Lower lobe of right lung (tissue), 2 donors: Measurements from ENCODE around the gene SLC39A11. TPM values are rescaled to one million over a fixed set of nuclear protein-coding genes. Genes with fewer than 3 reads are reported as not detected.
"Not testable (repeated sequence)": the region's sequence is repeated elsewhere in the genome, so short reads cannot be mapped to it uniquely, and the experiment has no call there.

ENCODE experiments used
- ATAC-seq, 2 donors: fragments of 200-7000 bp; cut with Tn5 transposase; one replicate each; pipeline ENCODE4 v1.9.1; 2020 to 2022; ENCODE audit warnings: mild to moderate bottlenecking in 2 of 2, moderate library complexity in 2 of 2
- DNase-seq: peaks from one replicate; pipeline ENCODE4 v3.0.0-alpha.2; 2020
- H3K27ac ChIP-seq: fragments of 200-600 bp; one replicate; pipeline ENCODE4 v1.8.0; 2022
- H3K27me3 ChIP-seq: fragments of 200-600 bp; one replicate; pipeline ENCODE4 v1.8.0; 2022; ENCODE audit warnings: low read depth
- H3K36me3 ChIP-seq: fragments of 200-600 bp; one replicate; pipeline ENCODE4 v1.8.0; 2022; ENCODE audit warnings: mild to moderate bottlenecking
- H3K4me1 ChIP-seq: fragments of 200-600 bp; one replicate; pipeline ENCODE4 v1.8.0; 2022
- H3K4me3 ChIP-seq: fragments of 200-600 bp; one replicate; pipeline ENCODE4 v1.8.0; 2022; ENCODE audit warnings: mild to moderate bottlenecking
- H3K9me3 ChIP-seq: fragments of 200-600 bp; one replicate; pipeline ENCODE4 v1.8.0; 2022
- intact Hi-C: fragments of 100-400 bp; cut with DNase I; formaldehyde crosslinking; loops from one replicate; pipeline ENCODE4 v1.11.0; 2022
- total RNA-seq: library from RNA; stranded (reverse); fragmentation: NEBNext Ultra II Directional; extraction: Animal tissue kit (Norgen Biotek cat#: 25700); gene quantifications from one replicate; pipeline ENCODE4 v1.2.1, GENCODE V29; 2021
- TF ChIP-seq, protein P1 (sequence below): fragments of 200-600 bp; IDR thresholded peaks from one replicate; pipeline ENCODE4 v1.8.0; 2022; ENCODE audit warnings: antibody characterized with exemption, mild to moderate bottlenecking
- donor health status: DM: no; HTN: yes; CAD: no; lungs with severe emphysema.

SLC39A11 gene
- total RNA-seq, 1 donor from 2014 or later = 39.7 TPM

DNA sequence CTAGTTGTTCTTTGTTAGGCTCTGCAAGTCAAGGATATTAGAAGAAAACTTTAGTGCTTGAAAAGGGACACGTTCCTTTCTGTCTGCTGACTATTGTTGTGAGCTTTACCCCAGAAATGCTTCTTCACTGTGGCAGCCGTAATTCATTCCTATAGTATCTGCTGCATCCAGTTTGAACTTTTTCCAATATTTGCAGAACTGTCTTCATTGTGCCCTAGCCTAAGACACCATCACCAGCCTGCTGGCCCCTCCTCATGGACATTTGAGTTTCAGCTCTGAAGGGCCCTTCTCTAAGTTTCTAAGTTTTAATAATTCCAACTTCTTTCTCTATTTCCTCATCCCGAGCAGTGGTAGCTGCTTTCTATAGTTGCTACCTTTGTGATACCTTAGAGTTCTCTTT, 91.7 kb downstream of the SLC39A11 start:
- no peak overlapping the region for H3K4me3 ChIP-seq
- H3K9me3 ChIP-seq = no peaks in the 10 kb centered on the region
- H3K27me3 ChIP-seq = no peaks in the 10 kb centered on the region
- intact Hi-C loops = no loop called here
- no peak for DNase-seq
- no peak overlapping the region for H3K27ac ChIP-seq
- H3K36me3 ChIP-seq = no peaks in the 10 kb centered on the region
- TF ChIP-seq, protein P1, sequence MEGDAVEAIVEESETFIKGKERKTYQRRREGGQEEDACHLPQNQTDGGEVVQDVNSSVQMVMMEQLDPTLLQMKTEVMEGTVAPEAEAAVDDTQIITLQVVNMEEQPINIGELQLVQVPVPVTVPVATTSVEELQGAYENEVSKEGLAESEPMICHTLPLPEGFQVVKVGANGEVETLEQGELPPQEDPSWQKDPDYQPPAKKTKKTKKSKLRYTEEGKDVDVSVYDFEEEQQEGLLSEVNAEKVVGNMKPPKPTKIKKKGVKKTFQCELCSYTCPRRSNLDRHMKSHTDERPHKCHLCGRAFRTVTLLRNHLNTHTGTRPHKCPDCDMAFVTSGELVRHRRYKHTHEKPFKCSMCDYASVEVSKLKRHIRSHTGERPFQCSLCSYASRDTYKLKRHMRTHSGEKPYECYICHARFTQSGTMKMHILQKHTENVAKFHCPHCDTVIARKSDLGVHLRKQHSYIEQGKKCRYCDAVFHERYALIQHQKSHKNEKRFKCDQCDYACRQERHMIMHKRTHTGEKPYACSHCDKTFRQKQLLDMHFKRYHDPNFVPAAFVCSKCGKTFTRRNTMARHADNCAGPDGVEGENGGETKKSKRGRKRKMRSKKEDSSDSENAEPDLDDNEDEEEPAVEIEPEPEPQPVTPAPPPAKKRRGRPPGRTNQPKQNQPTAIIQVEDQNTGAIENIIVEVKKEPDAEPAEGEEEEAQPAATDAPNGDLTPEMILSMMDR = no peak
- no peak for ATAC-seq
- no peaks in the 10 kb centered on the region for H3K4me1 ChIP-seq

DNA sequence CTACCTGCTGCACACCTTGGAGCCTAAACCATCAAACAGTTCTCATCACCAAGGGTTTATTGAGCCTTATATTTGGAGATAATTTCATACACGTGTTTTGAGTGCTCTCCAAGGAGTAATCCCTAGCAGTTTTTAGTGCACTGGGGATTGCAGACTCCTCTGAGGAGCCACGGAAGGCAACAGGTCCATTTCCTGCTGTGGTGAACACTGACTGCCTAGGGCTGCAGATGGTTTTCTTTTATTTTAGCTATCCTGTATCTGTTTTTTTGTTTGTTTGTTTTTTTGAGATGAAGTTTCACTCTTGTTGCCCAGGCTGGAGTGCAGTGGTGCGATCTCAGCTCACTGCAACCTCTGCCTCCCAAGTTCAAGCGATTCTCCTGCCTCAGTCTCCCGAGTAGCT, 93.0 kb downstream of the SLC39A11 start:
- H3K4me3 ChIP-seq, H3K27me3 ChIP-seq, H3K9me3 ChIP-seq, H3K27ac ChIP-seq, H3K36me3 ChIP-seq, intact Hi-C loops, DNase-seq, H3K4me1 ChIP-seq, ATAC-seq: not testable (repeated sequence)

DNA sequence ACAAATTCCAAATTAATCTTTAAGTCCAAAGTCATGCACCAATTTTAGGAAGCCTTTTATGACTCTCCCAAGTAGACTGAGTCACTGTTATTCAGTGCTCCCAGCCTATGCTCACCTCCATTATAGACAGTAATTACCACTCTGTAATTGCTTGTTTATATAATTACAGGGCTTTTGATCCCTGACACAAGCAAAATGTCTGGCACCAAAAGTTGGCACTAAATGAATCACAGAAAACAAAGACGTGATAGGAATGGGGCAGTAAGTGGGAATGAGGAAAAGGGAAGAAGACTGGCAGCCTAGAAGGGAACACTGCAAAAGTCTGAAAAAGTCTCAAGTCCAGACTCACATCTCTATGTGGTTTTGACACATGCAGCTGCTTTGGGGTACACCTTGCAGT, 94.1 kb downstream of the SLC39A11 start:
- Histone ChIP-seq H3K9me3 (no peaks in the 10 kb centered on the region), H3K36me3 (no peaks in the 10 kb centered on the region), H3K27me3 (no peaks in the 10 kb centered on the region), H3K27ac (no peak overlapping the region), H3K4me3 (no peak overlapping the region), H3K4me1 (no peaks in the 10 kb centered on the region)
- no peak for ATAC-seq
- TF ChIP-seq, protein P1 = no peak
- intact Hi-C loops = no loop called here
- no peak for DNase-seq

DNA sequence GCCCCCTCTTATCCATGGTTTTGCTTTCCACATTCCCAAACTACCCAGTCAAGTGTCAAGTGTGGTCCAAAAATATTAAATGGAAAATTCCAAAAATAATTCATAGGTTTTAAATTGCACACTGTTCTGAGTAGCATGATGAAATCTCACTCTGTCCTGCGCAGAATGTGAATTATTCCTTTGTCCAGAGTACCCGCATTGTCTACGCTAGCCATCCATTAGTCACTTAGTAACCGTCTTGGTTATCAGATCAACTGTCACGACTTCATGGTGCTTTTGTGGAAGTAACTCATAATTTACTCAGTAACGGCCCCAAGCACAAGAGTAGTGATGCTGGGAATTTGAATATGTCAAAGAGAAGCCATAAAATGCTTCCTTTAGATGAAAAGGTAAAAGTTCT, 94.9 kb downstream of the SLC39A11 start:
- ATAC-seq (no peak), DNase-seq (no peak)
- no peaks in the 10 kb centered on the region for H3K9me3 ChIP-seq
- no peak overlapping the region for H3K4me3 ChIP-seq
- TF ChIP-seq, protein P1 = no peak
- no peaks in the 10 kb centered on the region for H3K4me1 ChIP-seq
- intact Hi-C loops = no loop called here
- H3K36me3 ChIP-seq = no peaks in the 10 kb centered on the region
- no peaks in the 10 kb centered on the region for H3K27me3 ChIP-seq
- H3K27ac ChIP-seq = no peak overlapping the region

DNA sequence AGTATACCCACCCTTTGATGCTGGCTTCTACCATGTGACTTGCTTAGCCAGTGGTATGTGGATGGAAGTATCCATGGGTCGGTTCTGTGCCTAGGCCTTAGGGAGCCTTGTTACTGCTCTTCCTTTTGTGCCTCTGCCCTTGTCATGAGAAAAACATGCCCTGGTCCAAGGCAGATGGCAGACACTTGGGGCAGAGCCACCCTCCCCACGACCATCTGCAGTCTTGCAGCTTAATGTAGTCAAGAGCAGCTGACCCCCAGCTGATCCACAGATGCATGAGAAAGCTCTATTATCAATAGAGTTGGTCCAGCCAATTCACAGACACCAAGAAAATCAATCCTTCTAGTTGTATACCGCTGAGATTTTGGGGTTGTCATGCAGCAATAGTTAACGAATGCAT, 95.7 kb downstream of the SLC39A11 start:
- Histone ChIP-seq H3K27ac (no peak overlapping the region), H3K4me3 (no peak overlapping the region), H3K9me3 (no peaks in the 10 kb centered on the region), H3K4me1 (no peaks in the 10 kb centered on the region), H3K27me3 (no peaks in the 10 kb centered on the region), H3K36me3 (no peaks in the 10 kb centered on the region)
- TF ChIP-seq, protein P1 = no peak
- intact Hi-C loops = no loop called here
- DNase-seq = no peak
- ATAC-seq = no peak

DNA sequence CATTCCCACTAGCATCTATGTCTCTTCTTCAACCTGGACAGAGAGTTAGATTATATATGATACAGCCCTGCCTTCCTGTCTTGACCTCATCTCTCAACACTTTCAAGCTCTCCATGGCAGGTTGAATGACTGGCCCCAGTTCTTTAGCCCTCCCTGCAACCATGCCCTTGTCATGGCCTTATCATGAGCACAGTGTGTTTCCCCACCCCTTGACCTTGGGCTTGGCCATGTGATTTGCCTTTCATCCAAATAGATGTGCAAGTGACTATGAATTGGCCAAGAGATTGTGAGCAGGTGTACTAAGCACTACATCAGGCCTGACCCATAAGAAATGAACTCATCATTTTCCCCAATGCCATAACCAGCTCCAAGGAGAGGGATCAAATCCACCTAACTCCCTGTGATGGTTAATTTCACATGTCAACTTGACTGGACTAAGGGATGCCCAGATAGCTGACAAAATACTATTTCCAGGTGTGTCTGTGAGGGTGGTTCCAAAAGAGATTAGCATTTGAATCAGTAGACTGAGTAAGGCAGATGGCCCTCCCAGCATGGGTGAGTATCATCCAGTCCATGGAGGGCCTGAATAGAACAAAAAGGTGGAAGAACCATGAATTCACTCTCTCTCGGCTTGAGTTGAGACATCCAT, 97.4 kb downstream of the SLC39A11 start:
- Histone ChIP-seq H3K27me3 (no peaks in the 10 kb centered on the region), H3K27ac (no peak overlapping the region), H3K4me1 (no peaks in the 10 kb centered on the region), H3K9me3 (no peaks in the 10 kb centered on the region), H3K4me3 (no peak overlapping the region), H3K36me3 (no peaks in the 10 kb centered on the region)
- intact Hi-C loops = no loop called here
- no peak for DNase-seq
- no peak for ATAC-seq
- TF ChIP-seq, protein P1 = no peak

DNA sequence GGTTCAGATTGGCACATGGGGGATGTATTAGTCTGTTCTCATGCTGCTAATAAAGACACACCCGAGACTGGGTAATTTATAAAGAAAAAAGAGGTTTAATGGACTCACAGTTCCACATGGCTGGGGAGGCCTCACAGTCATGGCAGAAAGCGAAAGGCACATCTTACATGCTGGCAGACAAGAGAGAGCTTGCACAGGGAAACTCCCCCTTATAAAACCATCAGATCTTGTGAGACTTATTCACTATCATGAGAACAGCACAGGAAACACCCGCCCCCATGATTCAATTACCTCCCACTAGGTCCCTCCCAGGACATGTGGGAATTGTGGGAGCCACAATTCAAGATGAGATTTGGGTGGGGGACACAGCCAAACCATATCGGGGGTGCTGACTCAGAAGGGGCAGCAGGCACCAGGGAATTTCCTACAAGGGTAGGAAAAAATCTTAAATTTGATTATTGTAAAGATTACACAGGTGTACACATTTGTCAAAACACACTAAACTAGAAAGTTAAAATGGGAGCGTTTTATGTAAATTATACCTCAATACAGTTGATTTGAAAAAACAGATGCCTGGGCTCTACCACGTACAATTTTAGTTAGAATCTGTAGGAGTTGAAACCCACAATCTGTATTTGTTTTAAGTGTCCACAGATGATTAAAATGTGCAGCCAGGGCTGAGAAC, 99.6 kb downstream of the SLC39A11 start:
- intact Hi-C loops, H3K27ac ChIP-seq, H3K4me1 ChIP-seq, ATAC-seq, H3K9me3 ChIP-seq, H3K4me3 ChIP-seq, H3K36me3 ChIP-seq, H3K27me3 ChIP-seq, DNase-seq: not testable (repeated sequence)
